Neural cell (in vitro differentiated cells): Measurements from ENCODE around the gene RYR1. TPM values are rescaled to one million over a fixed set of nuclear protein-coding genes. Genes with fewer than 3 reads are reported as not detected.

ENCODE experiments used
- H2AFZ ChIP-seq: fragments of 200-600, 300-800 bp; sonication (generic), shearing (Covaris generic); 2 replicates; pipeline ENCODE4 v1.6.0; 2014; ENCODE audit warnings: low read depth, mild to moderate bottlenecking, antibody characterized with exemption, low read length, moderate library complexity
- H3F3A ChIP-seq: fragments of 200-600 bp; shearing (Covaris generic); 2 replicates; pipeline ENCODE4 v1.6.1; 2016; ENCODE audit warnings: mild to moderate bottlenecking, moderate library complexity, mixed read lengths, antibody characterized with exemption, low read length; ENCODE audit not compliant: insufficient read depth, poor library complexity, severe bottlenecking
- H3K27ac ChIP-seq: fragments of 200-600, 300-800 bp; sonication (generic), shearing (Covaris generic); 2 replicates; pipeline ENCODE4 v1.5.1; 2014; ENCODE audit warnings: mild to moderate bottlenecking, low read length, moderate library complexity
- H3K27me3 ChIP-seq: fragments of 300-800, 200-600 bp; sonication (generic), shearing (Covaris generic); 2 replicates; pipeline ENCODE4 v1.6.0; 2014; ENCODE audit warnings: mild to moderate bottlenecking, low read depth, low read length, moderate library complexity; ENCODE audit not compliant: insufficient read depth
- H3K36me3 ChIP-seq: fragments of 300-800, 200-600 bp; sonication (generic), shearing (Covaris generic); 2 replicates; pipeline ENCODE4 v1.5.1; 2014; ENCODE audit warnings: mild to moderate bottlenecking, antibody characterized with exemption, low read length, moderate library complexity; ENCODE audit not compliant: insufficient read depth
- H3K4me2 ChIP-seq: fragments of 300-800, 200-600 bp; sonication (generic), shearing (Covaris generic); 2 replicates; pipeline ENCODE4 v1.6.0; 2014; ENCODE audit warnings: mild to moderate bottlenecking, low read length
- H3K4me3 ChIP-seq: fragments of 300-800, 200-600 bp; sonication (generic), shearing (Covaris generic); 2 replicates; pipeline ENCODE4 v1.5.1; 2014; ENCODE audit warnings: mild to moderate bottlenecking, low read length, moderate library complexity
- H3K79me2 ChIP-seq: fragments of 200-600 bp; shearing (Covaris generic); replicated peaks from 2 replicates; pipeline ENCODE4 v1.6.0; 2014; ENCODE audit warnings: mild to moderate bottlenecking, low read length, moderate library complexity; ENCODE audit not compliant: insufficient read depth
- H3K9ac ChIP-seq: fragments of 300-800, 200-600 bp; sonication (generic), shearing (Covaris generic); 2 replicates; pipeline ENCODE4 v1.6.1; 2016; ENCODE audit warnings: mild to moderate bottlenecking, low read length, mixed read lengths
- H3K9me2 ChIP-seq: fragments of 200-600 bp; shearing (Covaris generic); 2 replicates; pipeline ENCODE4 v1.6.1; 2016; ENCODE audit warnings: mild to moderate bottlenecking, low read length, mixed read lengths; ENCODE audit not compliant: insufficient read depth
- H3K9me3 ChIP-seq: fragments of 200-600, 300-800 bp; sonication (generic), shearing (Covaris generic); 2 replicates; pipeline ENCODE4 v1.6.1; 2016; ENCODE audit warnings: mild to moderate bottlenecking, mixed run types, low read length, moderate library complexity, mixed read lengths
- H4K20me1 ChIP-seq: fragments of 200-600 bp; shearing (Covaris generic); 2 replicates; pipeline ENCODE4 v1.6.1; 2016; ENCODE audit warnings: mild to moderate bottlenecking, mixed run types; ENCODE audit not compliant: insufficient read depth
- CTCF ChIP-seq: fragments of 450-650 bp; IDR thresholded peaks from 2 replicates; pipeline ENCODE4 v1.5.1; 2014; ENCODE audit warnings: antibody characterized with exemption, mild to moderate bottlenecking, moderate library complexity; ENCODE audit not compliant: poor library complexity, severe bottlenecking
- EP300 ChIP-seq: fragments of 450-650 bp; conservative IDR thresholded peaks from 2 replicates; pipeline ENCODE4 v1.6.1; 2014; ENCODE audit warnings: antibody characterized with exemption, mild to moderate bottlenecking, moderate library complexity; ENCODE audit not compliant: poor library complexity, severe bottlenecking
- EZH2 ChIP-seq: fragments of 200-600, 300-800 bp; shearing (Covaris generic), sonication (generic); IDR thresholded peaks from 2 replicates; pipeline ENCODE4 v1.6.1; 2014; ENCODE audit warnings: antibody characterized with exemption, low read length, borderline replicate concordance, mild to moderate bottlenecking; ENCODE audit not compliant: insufficient read depth, poor library complexity, severe bottlenecking
- MXI1 ChIP-seq: fragments of 450-650 bp; conservative IDR thresholded peaks from 2 replicates; pipeline ENCODE4 v1.6.1; 2014; ENCODE audit warnings: antibody characterized with exemption, mild to moderate bottlenecking; ENCODE audit not compliant: poor library complexity, severe bottlenecking
- POLR2AphosphoS5 ChIP-seq: IDR thresholded peaks from 2 replicates; pipeline ENCODE4 v1.6.1; 2012
- RAD21 ChIP-seq: fragments of 450-650 bp; conservative IDR thresholded peaks from 2 replicates; pipeline ENCODE4 v1.6.1; 2014; ENCODE audit warnings: antibody characterized with exemption, mild to moderate bottlenecking, moderate library complexity
- SMC3 ChIP-seq: fragments of 450-650 bp; conservative IDR thresholded peaks from 2 replicates; pipeline ENCODE4 v1.6.1; 2014; ENCODE audit warnings: antibody characterized with exemption, mild to moderate bottlenecking, moderate library complexity; ENCODE audit not compliant: poor library complexity
- TAF1 ChIP-seq: IDR thresholded peaks from 2 replicates; pipeline ENCODE4 v1.6.1; 2012; ENCODE audit warnings: low read depth
- polyA plus RNA-seq: library from polyadenylated mRNA; depleted of rRNA; stranded (reverse); fragments of >200 nt; gene quantifications from 2 replicates; pipeline ENCODE4 v1.2.3, GENCODE V29; 2014
- TF ChIP-seq, protein P1 (sequence below): IDR thresholded peaks from 2 replicates; pipeline ENCODE4 v1.6.1; 2012; ENCODE audit warnings: borderline replicate concordance

The RYR1 gene
- polyA plus RNA-seq, 1 donor from 2014 or later, result 0.69 TPM

DNA sequence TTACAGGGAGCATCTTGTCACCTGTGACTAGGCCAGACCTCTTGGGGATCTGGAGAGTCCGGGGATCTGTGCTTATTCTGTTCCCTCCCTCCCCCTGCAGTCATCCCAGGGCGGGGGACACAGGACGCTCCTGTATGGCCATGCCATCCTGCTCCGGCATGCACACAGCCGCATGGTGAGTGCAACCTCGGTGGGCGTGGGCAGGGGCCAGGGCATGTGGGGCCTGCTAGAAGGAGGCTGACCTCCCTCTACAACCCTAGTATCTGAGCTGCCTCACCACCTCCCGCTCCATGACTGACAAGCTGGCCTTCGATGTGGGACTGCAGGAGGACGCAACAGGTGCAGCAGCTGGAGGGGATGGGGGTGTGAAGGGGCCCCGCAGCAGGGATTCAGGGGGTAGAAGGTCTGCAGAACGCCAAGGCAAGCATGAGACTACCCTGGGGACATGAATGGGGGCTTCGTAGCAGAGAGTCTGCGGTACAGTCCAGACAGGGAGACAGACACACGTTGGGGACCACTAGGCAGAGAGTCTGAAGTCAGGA lies 10.0 kb downstream of the RYR1 start:
- Histone ChIP-seq H3K27me3 (no peaks in the 10 kb centered on the region), H3K4me2 (no peak overlapping the region), H3K79me2 (no peaks in the 10 kb centered on the region), H3K36me3 (no peaks in the 10 kb centered on the region), H3K9me2 (no peaks in the 10 kb centered on the region), H3K9me3 (no peaks in the 10 kb centered on the region), H3K27ac (no peak overlapping the region), H4K20me1 (no peaks in the 10 kb centered on the region), H3K4me3 (no peak overlapping the region), H2AFZ (no peak overlapping the region), H3F3A (no peaks in the 10 kb centered on the region), H3K9ac (no peak overlapping the region)
- TF ChIP-seq POLR2AphosphoS5 (no peak), SMC3 (no peak), MXI1 (no peak), EZH2 (no peak), RAD21 (no peak), CTCF (no peak), TAF1 (no peak)
- TF ChIP-seq, protein P1, sequence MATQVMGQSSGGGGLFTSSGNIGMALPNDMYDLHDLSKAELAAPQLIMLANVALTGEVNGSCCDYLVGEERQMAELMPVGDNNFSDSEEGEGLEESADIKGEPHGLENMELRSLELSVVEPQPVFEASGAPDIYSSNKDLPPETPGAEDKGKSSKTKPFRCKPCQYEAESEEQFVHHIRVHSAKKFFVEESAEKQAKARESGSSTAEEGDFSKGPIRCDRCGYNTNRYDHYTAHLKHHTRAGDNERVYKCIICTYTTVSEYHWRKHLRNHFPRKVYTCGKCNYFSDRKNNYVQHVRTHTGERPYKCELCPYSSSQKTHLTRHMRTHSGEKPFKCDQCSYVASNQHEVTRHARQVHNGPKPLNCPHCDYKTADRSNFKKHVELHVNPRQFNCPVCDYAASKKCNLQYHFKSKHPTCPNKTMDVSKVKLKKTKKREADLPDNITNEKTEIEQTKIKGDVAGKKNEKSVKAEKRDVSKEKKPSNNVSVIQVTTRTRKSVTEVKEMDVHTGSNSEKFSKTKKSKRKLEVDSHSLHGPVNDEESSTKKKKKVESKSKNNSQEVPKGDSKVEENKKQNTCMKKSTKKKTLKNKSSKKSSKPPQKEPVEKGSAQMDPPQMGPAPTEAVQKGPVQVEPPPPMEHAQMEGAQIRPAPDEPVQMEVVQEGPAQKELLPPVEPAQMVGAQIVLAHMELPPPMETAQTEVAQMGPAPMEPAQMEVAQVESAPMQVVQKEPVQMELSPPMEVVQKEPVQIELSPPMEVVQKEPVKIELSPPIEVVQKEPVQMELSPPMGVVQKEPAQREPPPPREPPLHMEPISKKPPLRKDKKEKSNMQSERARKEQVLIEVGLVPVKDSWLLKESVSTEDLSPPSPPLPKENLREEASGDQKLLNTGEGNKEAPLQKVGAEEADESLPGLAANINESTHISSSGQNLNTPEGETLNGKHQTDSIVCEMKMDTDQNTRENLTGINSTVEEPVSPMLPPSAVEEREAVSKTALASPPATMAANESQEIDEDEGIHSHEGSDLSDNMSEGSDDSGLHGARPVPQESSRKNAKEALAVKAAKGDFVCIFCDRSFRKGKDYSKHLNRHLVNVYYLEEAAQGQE, result no peak

DNA sequence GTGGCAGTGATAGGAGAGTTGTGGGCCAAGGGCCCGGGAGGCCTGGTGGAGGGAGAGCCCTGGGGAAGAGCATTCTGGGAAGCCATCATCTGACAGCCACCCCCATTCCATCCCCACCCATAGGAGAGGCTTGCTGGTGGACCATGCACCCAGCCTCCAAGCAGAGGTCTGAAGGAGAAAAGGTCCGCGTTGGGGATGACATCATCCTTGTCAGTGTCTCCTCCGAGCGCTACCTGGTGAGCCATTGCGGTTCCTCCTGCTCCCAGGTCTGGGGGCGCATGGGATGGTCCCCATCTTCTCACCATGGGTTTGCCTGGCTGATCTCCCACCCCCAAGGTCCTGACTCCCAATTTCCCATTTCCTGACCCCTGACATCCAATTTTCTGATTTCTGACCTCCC lies 10.5 kb downstream of the RYR1 start:
- H3K4me3 ChIP-seq, result no peak overlapping the region

More for the DNA sequence above, 10.5 kb downstream of the RYR1 start:
- Histone ChIP-seq H3F3A (no peaks in the 10 kb centered on the region), H3K27ac (no peak overlapping the region), H3K27me3 (no peaks in the 10 kb centered on the region), H3K9ac (no peak overlapping the region), H4K20me1 (no peaks in the 10 kb centered on the region), H3K9me2 (no peaks in the 10 kb centered on the region), H3K4me2 (no peak overlapping the region), H3K79me2 (no peaks in the 10 kb centered on the region), H3K36me3 (no peaks in the 10 kb centered on the region), H2AFZ (no peak overlapping the region), H3K9me3 (no peaks in the 10 kb centered on the region)
- TF ChIP-seq, protein P1, result no peak
- TF ChIP-seq SMC3 (no peak), POLR2AphosphoS5 (no peak), TAF1 (no peak), RAD21 (no peak), EZH2 (no peak), EP300 (no peak), CTCF (no peak), MXI1 (no peak)
